ENCODE results near the gene MNT. TPM values are rescaled to one million over a fixed set of nuclear protein-coding genes. Genes with fewer than 3 reads are reported as not detected.
A peak's percentile ranks its signal among the peaks of the same experiment; 100 is the strongest.

MNT gene
- total RNA-seq, 1 donor from 2014 or later: 9.0 TPM

DNA sequence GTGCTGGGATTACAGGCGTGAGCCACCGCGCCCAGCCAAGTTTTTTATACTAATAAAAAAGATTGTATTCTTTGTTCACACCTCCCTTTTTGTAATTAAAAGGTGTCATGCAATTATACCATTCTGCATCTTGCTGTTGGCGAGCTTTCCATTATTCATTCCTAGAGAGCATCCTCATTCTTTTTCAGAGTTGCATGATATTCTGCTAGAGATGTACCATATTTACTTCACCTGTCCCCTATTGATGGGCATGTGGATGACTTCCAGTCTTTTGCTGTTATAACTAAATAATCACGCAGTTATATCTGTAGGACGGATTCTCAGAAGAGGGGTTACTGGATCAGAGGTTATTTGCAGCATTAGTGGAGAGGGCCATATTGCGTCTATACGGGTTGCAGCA is 46.5 kb downstream of the MNT start:
- TF ChIP-seq, protein P1, sequence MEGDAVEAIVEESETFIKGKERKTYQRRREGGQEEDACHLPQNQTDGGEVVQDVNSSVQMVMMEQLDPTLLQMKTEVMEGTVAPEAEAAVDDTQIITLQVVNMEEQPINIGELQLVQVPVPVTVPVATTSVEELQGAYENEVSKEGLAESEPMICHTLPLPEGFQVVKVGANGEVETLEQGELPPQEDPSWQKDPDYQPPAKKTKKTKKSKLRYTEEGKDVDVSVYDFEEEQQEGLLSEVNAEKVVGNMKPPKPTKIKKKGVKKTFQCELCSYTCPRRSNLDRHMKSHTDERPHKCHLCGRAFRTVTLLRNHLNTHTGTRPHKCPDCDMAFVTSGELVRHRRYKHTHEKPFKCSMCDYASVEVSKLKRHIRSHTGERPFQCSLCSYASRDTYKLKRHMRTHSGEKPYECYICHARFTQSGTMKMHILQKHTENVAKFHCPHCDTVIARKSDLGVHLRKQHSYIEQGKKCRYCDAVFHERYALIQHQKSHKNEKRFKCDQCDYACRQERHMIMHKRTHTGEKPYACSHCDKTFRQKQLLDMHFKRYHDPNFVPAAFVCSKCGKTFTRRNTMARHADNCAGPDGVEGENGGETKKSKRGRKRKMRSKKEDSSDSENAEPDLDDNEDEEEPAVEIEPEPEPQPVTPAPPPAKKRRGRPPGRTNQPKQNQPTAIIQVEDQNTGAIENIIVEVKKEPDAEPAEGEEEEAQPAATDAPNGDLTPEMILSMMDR (conservative IDR thresholded peaks at IDR 0.05; ENCODE audit: low read depth, low read length): no peak
- H3K4me3 ChIP-seq (ENCODE audit: low read depth, low read length): no peak overlapping the region
- no peak for DNase-seq (ENCODE audit: low read depth)

DNA sequence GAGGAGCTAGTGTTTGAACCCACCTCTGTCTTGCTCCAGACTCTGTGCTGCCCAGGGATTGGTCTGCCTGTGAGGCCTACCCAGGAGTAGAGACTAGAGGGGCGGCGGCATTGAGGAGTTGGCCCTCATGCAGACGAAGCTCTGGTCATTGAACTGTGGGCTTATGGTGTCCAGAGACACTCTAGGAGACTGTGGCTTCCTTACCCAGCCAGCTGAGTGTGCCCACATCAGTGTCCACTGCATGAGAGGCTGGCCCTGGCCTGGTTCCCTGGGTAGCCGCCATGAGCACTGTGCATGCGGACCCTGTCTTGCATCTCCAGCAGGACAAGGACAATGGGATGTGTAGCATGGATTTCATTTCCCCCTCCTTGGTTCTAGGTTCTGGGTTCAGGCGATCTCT is 49.6 kb downstream of the MNT start:
- no peak overlapping the region for H3K4me3 ChIP-seq (ENCODE audit: low read depth, low read length)
- DNase-seq (ENCODE audit: low read depth): no peak
- TF ChIP-seq, protein P1 (conservative IDR thresholded peaks at IDR 0.05; ENCODE audit: low read depth, low read length): no peak

DNA sequence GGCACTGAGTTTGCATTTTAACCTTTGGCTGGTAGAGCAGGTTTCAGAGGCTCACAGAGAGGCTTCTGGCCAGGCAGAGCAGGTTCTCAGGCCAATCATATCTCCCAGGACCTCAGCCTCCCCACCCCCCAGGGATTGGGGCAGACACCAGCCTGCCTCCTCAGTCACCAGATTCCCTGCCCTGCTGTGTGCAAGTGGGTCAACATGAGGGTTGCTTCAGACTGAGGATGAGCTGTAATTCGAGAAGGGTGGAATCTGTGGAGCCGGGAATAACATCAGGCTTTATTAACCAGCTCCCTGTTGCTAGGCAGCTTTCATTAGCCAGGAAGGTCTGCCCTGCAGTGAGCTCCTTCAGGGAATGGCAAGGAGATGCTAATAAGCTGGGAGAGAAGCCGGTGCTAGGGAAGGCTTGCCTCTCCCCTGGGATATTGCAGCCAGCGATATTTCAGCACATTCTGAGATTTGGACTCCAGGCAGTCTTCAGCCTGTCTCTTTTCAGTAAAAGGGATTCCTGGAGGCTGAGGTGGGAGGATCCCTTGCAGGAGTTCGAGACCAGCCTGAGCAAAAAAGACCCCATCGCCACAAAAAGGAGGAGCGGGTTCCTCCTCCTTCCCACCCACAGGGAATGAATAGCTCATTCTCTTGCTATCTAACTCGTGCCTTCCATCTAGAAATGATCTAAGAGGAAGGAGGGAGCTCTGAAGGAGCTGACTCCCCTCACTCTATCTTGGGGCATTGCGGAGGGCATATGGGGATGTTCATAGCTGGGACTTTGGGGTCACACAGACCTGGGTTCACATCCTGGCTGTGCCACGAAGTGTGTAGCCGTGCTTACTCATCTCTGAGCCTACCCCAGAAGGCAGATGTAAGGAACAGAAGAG is 52.8 kb downstream of the MNT start:
- no peak overlapping the region for H3K4me3 ChIP-seq (ENCODE audit: low read depth, low read length)
- TF ChIP-seq, protein P1 (conservative IDR thresholded peaks at IDR 0.05; ENCODE audit: low read depth, low read length): no peak
- peak; percentile 66 for DNase-seq (ENCODE audit: low read depth)

DNA sequence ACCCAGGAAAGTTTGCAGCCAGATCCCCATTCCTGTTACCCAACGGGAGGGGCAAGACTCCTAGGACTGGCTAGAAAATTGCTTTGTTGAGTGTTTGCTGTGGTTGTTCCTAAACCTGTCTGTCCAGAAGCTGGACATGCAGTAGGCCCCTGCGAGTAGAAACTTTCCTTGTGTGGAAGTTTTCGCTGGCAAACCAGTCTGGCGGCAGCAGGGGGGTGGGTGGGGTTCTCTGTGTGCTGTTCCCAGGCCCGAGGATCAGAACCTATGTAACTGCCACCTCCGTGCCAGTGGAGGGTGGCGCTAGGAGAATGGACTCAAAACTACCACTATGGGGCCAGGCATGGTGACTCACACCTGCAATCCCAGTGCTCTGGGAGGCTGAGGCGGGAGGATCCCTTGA is 54.4 kb downstream of the MNT start:
- no peak overlapping the region for H3K4me3 ChIP-seq (ENCODE audit: low read depth, low read length)
- TF ChIP-seq, protein P1 (conservative IDR thresholded peaks at IDR 0.05; ENCODE audit: low read depth, low read length): no peak
- DNase-seq (ENCODE audit: low read depth): no peak

DNA sequence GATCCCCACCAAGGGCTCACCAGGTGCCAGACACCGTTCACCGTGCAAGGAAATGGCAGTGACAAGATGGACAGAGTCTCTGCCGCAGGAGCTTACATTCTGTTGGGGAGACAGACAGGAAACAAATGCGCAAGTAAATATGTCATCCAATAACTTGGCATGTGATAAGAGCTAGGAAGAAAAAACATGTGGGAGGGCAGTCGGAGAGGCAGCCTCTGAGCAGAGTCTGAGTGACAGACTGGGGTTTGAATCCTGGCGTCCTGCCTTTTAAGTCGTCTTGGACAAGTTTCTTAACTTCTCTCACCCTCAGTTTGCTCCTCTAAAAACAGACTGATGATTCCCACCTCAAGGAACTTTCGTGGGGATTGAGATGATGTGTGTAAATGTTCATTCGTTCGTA is 56.3 kb downstream of the MNT start:
- no peak overlapping the region for H3K4me3 ChIP-seq (ENCODE audit: low read depth, low read length)
- TF ChIP-seq, protein P1 (conservative IDR thresholded peaks at IDR 0.05; ENCODE audit: low read depth, low read length): no peak
- DNase-seq (ENCODE audit: low read depth): no peak

DNA sequence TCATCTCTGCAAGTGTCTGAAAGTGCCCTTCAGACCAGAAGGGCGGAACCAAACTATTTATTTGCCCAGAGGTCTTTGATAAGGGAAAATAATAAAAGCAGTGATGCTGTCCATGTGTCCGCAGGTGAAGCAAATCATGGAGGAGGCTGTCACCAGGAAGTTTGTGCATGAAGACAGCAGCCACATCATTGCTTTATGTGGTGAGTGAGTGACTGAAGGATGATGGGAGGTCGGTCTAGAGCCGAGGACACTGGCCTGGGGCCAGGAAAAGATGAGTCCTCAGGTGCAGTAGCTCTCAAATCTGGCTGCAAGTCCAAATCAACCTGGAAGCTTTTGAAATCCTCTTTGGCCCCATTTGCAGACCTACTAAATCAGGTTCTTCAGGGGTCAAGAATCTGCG is 57.4 kb downstream of the MNT start:
- DNase-seq (ENCODE audit: low read depth): no peak
- TF ChIP-seq, protein P1 (conservative IDR thresholded peaks at IDR 0.05; ENCODE audit: low read depth, low read length): no peak
- H3K4me3 ChIP-seq (ENCODE audit: low read depth, low read length): no peak overlapping the region

DNA sequence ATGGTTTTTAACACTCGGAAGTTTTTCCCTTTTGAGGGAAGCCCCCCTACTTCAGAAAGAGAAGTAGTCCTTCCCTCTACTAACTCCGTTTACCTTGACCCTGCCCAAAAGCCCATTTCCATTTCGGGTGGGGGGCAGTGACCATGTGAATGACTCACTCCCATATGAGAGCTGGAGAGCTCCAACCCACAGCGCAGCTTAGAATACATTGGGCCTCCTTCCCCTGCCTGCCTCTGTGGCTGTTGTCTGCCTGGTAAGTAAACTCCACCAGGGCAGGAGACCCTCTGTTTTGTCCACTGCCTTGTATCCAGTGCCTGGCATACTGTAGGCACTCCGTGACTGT is 62.6 kb downstream of the MNT start:
- no peak for DNase-seq (ENCODE audit: low read depth)
- TF ChIP-seq, protein P1 (conservative IDR thresholded peaks at IDR 0.05; ENCODE audit: low read depth, low read length): no peak
- peak overlapping the region; percentile 87 for H3K4me3 ChIP-seq (ENCODE audit: low read depth, low read length)

Data from epithelial cell of proximal tubule (primary cell).